A549 (cell line): Measurements from ENCODE around the gene ZNF169.
"Not testable (repeated sequence)": the region's sequence is repeated elsewhere in the genome, so short reads cannot be mapped to it uniquely, and the experiment has no call there.

Experiments used
- CTCF ChIP-seq: fragments of >200 bp; sonication (Bioruptor Twin); formaldehyde crosslinking; IDR thresholded peaks from 3 replicates; pipeline ENCODE4 v1.5.1; 2016
- EP300 ChIP-seq, 2 experiments: fragments of >200 bp; sonication (Bioruptor Twin); formaldehyde crosslinking; IDR thresholded peaks; 2 replicates in 1 of 2; 3 replicates in 1 of 2; pipeline ENCODE4 v1.6.1; 2016 to 2017
- HOXA7 ChIP-seq: fragments of 250-450 bp; sonication (Bioruptor Pico); IDR thresholded peaks from 2 replicates; pipeline ENCODE4 v1.5.0; 2020; ENCODE audit warnings: mild to moderate bottlenecking, moderate library complexity
- MAFK ChIP-seq: fragments of 450-650 bp; IDR thresholded peaks from 2 replicates; pipeline ENCODE4 v1.6.1; 2014; ENCODE audit not compliant: partially characterized antibody
- NPAS2 ChIP-seq: fragments of 250-450 bp; sonication (Bioruptor Pico); IDR thresholded peaks from 2 replicates; pipeline ENCODE4 v1.8.0; 2022; ENCODE audit warnings: mild to moderate bottlenecking, moderate library complexity, borderline replicate concordance
- POLR2A ChIP-seq: IDR thresholded peaks from 2 replicates; pipeline ENCODE4 v1.6.1; 2012; ENCODE audit warnings: mild to moderate bottlenecking, low read length
- RAD21 ChIP-seq, 2 experiments: fragments of >200 bp in 1 of 2; sonication (Bioruptor Twin) in 1 of 2; formaldehyde crosslinking in 1 of 2; IDR thresholded peaks in 1 of 2; conservative IDR thresholded peaks in 1 of 2; 2 replicates in 1 of 2; 3 replicates in 1 of 2; pipeline ENCODE4 v1.6.1; 2012 to 2018; ENCODE audit warnings: inconsistent platforms in 1 of 2
- USF2 ChIP-seq: fragments of 450-650 bp; IDR thresholded peaks from 2 replicates; pipeline ENCODE4 v1.6.1; 2014; ENCODE audit warnings: antibody characterized with exemption

GRCh38 chr9:94325583-94325982 is 66.5 kb downstream of the ZNF169 start:
- TF ChIP-seq HOXA7 (CRISPR knock-in tag); CTCF; USF2; NPAS2 (CRISPR knock-in tag); MAFK; POLR2A; RAD21 (conservative IDR thresholded peaks at IDR 0.05 in 1 of 2, IDR thresholded peaks at IDR 0.05 in 1 of 2); EP300 (IDR thresholded peaks at IDR 0.05): not testable (repeated sequence)
